ENCODE data around the gene ZNF280D.

DNA sequence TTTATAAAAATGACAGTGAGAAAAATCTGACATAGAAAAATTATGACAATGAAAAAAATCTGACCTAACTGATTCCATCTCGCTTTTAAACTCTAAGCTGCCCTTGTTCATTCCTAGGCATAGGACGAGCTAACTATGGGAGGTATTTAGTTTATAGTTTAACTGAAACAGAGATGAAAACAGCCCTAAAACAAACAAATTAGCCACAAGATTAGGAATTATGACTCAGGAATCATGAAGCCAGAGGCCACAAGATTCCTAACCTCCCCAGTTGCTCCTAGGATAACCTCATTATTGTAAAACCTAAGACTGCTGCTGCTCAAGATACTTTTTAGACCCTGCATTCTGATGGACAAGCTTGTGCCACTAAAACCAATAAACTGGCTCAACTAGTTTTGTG, 145.6 kb downstream of the ZNF280D start:
- TF ChIP-seq, protein P1, sequence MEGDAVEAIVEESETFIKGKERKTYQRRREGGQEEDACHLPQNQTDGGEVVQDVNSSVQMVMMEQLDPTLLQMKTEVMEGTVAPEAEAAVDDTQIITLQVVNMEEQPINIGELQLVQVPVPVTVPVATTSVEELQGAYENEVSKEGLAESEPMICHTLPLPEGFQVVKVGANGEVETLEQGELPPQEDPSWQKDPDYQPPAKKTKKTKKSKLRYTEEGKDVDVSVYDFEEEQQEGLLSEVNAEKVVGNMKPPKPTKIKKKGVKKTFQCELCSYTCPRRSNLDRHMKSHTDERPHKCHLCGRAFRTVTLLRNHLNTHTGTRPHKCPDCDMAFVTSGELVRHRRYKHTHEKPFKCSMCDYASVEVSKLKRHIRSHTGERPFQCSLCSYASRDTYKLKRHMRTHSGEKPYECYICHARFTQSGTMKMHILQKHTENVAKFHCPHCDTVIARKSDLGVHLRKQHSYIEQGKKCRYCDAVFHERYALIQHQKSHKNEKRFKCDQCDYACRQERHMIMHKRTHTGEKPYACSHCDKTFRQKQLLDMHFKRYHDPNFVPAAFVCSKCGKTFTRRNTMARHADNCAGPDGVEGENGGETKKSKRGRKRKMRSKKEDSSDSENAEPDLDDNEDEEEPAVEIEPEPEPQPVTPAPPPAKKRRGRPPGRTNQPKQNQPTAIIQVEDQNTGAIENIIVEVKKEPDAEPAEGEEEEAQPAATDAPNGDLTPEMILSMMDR (IDR thresholded peaks at IDR 0.05) = no peak
- no peak for TF ChIP-seq POLR2A (IDR thresholded peaks at IDR 0.05)
- no peak for TF ChIP-seq POLR2AphosphoS5 (IDR thresholded peaks at IDR 0.05)
- TF ChIP-seq EP300 (IDR thresholded peaks at IDR 0.05) = no peak
